Esophagus muscularis mucosa (tissue), 4 donors: Measurements from ENCODE around the gene DIP2B.

ENCODE experiments used
- EP300 ChIP-seq: sonication (generic); formaldehyde crosslinking; IDR thresholded peaks from one replicate; pipeline ENCODE4 v1.6.1; 2017; ENCODE audit warnings: antibody characterized with exemption
- POLR2AphosphoS5 ChIP-seq, 2 donors: sonication (generic); formaldehyde crosslinking; IDR thresholded peaks; one replicate each; pipeline ENCODE4 v1.6.1; 2017; ENCODE audit warnings: antibody characterized with exemption in 2 of 2
- TF ChIP-seq, protein P1 (sequence below), 3 experiments: fragments of 200-600 bp in 2 of 3; fragments of 450-650 bp in 1 of 3; sonication (generic) in 2 of 3; IDR thresholded peaks; one replicate each; pipeline ENCODE4 v1.5.1; 2017 to 2019; ENCODE audit warnings: antibody characterized with exemption in 3 of 3, mild to moderate bottlenecking in 2 of 3, moderate library complexity in 1 of 3

DNA sequence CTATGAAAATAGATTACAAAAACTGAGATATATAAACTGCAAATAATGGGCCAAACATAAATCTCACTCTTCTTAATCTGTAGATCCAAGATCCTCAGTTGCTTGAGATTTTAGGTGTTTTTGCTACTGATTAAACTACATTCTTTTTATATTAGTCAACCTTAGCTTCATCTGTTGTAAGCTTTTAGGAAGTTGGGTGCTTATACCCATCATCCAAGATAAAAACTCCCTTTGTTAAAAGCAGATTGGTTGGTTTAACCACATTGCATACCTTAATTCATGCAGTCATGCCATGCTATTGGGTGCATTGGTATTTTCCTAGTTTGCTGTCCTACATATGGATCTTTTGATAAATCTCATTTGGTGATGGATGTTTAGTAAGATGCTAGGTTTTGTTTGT, 46.2 kb upstream of the DIP2B start:
- TF ChIP-seq, protein P1, sequence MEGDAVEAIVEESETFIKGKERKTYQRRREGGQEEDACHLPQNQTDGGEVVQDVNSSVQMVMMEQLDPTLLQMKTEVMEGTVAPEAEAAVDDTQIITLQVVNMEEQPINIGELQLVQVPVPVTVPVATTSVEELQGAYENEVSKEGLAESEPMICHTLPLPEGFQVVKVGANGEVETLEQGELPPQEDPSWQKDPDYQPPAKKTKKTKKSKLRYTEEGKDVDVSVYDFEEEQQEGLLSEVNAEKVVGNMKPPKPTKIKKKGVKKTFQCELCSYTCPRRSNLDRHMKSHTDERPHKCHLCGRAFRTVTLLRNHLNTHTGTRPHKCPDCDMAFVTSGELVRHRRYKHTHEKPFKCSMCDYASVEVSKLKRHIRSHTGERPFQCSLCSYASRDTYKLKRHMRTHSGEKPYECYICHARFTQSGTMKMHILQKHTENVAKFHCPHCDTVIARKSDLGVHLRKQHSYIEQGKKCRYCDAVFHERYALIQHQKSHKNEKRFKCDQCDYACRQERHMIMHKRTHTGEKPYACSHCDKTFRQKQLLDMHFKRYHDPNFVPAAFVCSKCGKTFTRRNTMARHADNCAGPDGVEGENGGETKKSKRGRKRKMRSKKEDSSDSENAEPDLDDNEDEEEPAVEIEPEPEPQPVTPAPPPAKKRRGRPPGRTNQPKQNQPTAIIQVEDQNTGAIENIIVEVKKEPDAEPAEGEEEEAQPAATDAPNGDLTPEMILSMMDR (IDR thresholded peaks at IDR 0.05) = no peak
- no peak for TF ChIP-seq POLR2AphosphoS5 (IDR thresholded peaks at IDR 0.05)
- no peak for TF ChIP-seq EP300
